SHP77 (cell line): ENCODE data around the gene BMPER.

Experiments
- DNase-seq, 2 experiments: peaks; one replicate each; lab custom pipeline; 2025; lab: John Stamatoyannopoulos, UW

Gene BMPER

GRCh38 chr7:34184466-34184865 is 279.1 kb downstream of the BMPER start:
- DNase-seq = no peak

GRCh38 chr7:34187798-34188307 is 282.5 kb downstream of the BMPER start:
- no peak for DNase-seq

- no peak for DNase-seq
Observed at GRCh38 chr7:34189031-34189430, 283.7 kb downstream of the BMPER start.

GRCh38 chr7:34190299-34190698 is 285.0 kb downstream of the BMPER start:
- DNase-seq = no peak

GRCh38 chr7:34191162-34191561 is 285.8 kb downstream of the BMPER start:
- DNase-seq = no peak

- DNase-seq = no peak
Observed at GRCh38 chr7:34191771-34192479, 286.6 kb downstream of the BMPER start.

- no peak for DNase-seq
Observed at GRCh38 chr7:34192906-34193305, 287.6 kb downstream of the BMPER start.

- no peak for DNase-seq
Observed at GRCh38 chr7:34198231-34198641, 292.9 kb downstream of the BMPER start.
